Endothelial cell of umbilical vein (primary cell): ENCODE data around the gene CFLAR. TPM values are rescaled to one million over a fixed set of nuclear protein-coding genes. Genes with fewer than 3 reads are reported as not detected.
A peak's percentile ranks its signal among the peaks of the same experiment; 100 is the strongest.

Experiments used
- BruUV-seq: library from RNA; stranded (reverse); fragments of 400-500 nt; replicated peaks from 2 replicates; lab custom pipeline; 2021; lab: Mats Ljungman, UMichigan
- CTCF ChIA-PET: fragments of 300-600, 350-600 bp; sonication (Branson Sonifier 250); formaldehyde crosslinking; loops from one replicate; lab custom pipeline; 2021; ENCODE audit warnings: antibody characterized with exemption, inconsistent platforms; lab: Charles Lee
- POLR2A ChIA-PET: fragments of 300-600, 350-600 bp; sonication (Branson Sonifier 250); formaldehyde crosslinking; loops from one replicate; lab custom pipeline; 2021; ENCODE audit warnings: antibody characterized with exemption, inconsistent platforms; lab: Charles Lee
- DNase-seq: peaks from one replicate; pipeline ENCODE4 v3.0.0-alpha.2; 2011; ENCODE audit warnings: low read depth, low spot score
- FAIRE-seq: peaks from 2 replicates; lab custom pipeline; 2011; peaks lifted over from hg19 to GRCh38; lab: Jason Lieb, UNC
- H2AFZ ChIP-seq: 2 replicates; pipeline ENCODE4 v1.6.0; 2012; ENCODE audit warnings: low read depth, low read length, control low read depth, inconsistent platforms
- H3K27ac ChIP-seq: 2 replicates; pipeline ENCODE4 v1.5.1; 2011; ENCODE audit warnings: low read depth, mild to moderate bottlenecking, control low read depth, low read length, moderate library complexity; ENCODE audit not compliant: insufficient read depth
- H3K27me3 ChIP-seq, 2 experiments: 2 replicates each; pipeline versions ENCODE4 v1.6.0 to v1.6.1; 2011; ENCODE audit warnings: low read length in 2 of 2, mixed read lengths in 1 of 2; ENCODE audit not compliant: control insufficient read depth in 2 of 2, insufficient read depth in 2 of 2
- H3K36me3 ChIP-seq, 2 experiments: 2 replicates in 1 of 2; 3 replicates in 1 of 2; pipeline ENCODE4 v1.5.1; 2011; ENCODE audit warnings: low read length in 2 of 2, mild to moderate bottlenecking in 1 of 2, moderate library complexity in 1 of 2; ENCODE audit not compliant: control insufficient read depth in 2 of 2, insufficient read depth in 2 of 2; ENCODE audit errors: extremely low read depth in 1 of 2
- H3K4me1 ChIP-seq: 3 replicates; pipeline ENCODE4 v1.5.1; 2011; ENCODE audit warnings: mild to moderate bottlenecking, low read length; ENCODE audit not compliant: control insufficient read depth, insufficient read depth; ENCODE audit errors: extremely low read depth
- H3K4me2 ChIP-seq: 2 replicates; pipeline ENCODE4 v1.6.1; 2011; ENCODE audit warnings: low read length, control low read depth, mixed read lengths; ENCODE audit not compliant: insufficient read depth
- H3K4me3 ChIP-seq, 3 experiments: fragments of 200-600 bp in 1 of 3; sonication (generic), shearing (Covaris generic) in 1 of 3; replicated peaks in 1 of 3; 2 replicates each; pipeline ENCODE4 v1.5.1; 2011 to 2016; ENCODE audit warnings: control low read depth in 3 of 3, low read length in 3 of 3, mild to moderate bottlenecking in 2 of 3, inconsistent platforms in 1 of 3, low read depth in 1 of 3, moderate library complexity in 1 of 3; ENCODE audit not compliant: insufficient read depth in 1 of 3
- H3K79me2 ChIP-seq: 2 replicates; pipeline ENCODE4 v1.6.0; 2012; ENCODE audit warnings: low read length, inconsistent platforms; ENCODE audit not compliant: control insufficient read depth, insufficient read depth
- H3K9ac ChIP-seq: replicated peaks from 2 replicates; pipeline ENCODE3; 2011; ENCODE audit warnings: low read length, control low read depth; ENCODE audit not compliant: insufficient read depth; ENCODE audit errors: extremely low read depth
- H3K9me1 ChIP-seq: replicated peaks from 3 replicates; pipeline ENCODE4 v1.6.0; 2011; ENCODE audit warnings: mild to moderate bottlenecking, low read length; ENCODE audit not compliant: control insufficient read depth, insufficient read depth; ENCODE audit errors: extremely low read depth
- H3K9me3 ChIP-seq: replicated peaks from 2 replicates; pipeline ENCODE4 v1.5.1; 2012; ENCODE audit warnings: low read length, inconsistent platforms; ENCODE audit not compliant: control insufficient read depth, insufficient read depth
- H4K20me1 ChIP-seq: replicated peaks from 2 replicates; pipeline ENCODE3; 2011; ENCODE audit warnings: mild to moderate bottlenecking, low read length; ENCODE audit not compliant: control insufficient read depth, insufficient read depth; ENCODE audit errors: extremely low read depth
- CTCF ChIP-seq, 2 donors: IDR thresholded peaks; 1 replicate in 1 of 2; 2 replicates in 1 of 2; pipeline ENCODE4 v1.5.1; 2011; ENCODE audit warnings: low read length in 2 of 2, mild to moderate bottlenecking in 2 of 2, moderate library complexity in 2 of 2, control low read depth in 1 of 2, inconsistent platforms in 1 of 2, low read depth in 1 of 2; ENCODE audit not compliant: insufficient read depth in 1 of 2; ENCODE audit errors: extremely low read depth in 1 of 2
- EZH2 ChIP-seq: IDR thresholded peaks from 2 replicates; pipeline ENCODE4 v1.6.1; 2012; ENCODE audit warnings: borderline replicate concordance, low read depth, mild to moderate bottlenecking, moderate library complexity, low read length, inconsistent platforms; ENCODE audit not compliant: severe bottlenecking
- FOS ChIP-seq: IDR thresholded peaks from 2 replicates; pipeline ENCODE4 v1.6.1; 2011; ENCODE audit warnings: mild to moderate bottlenecking, low read length, moderate library complexity, borderline replicate concordance; ENCODE audit not compliant: insufficient read depth
- GATA2 ChIP-seq: IDR thresholded peaks from 2 replicates; pipeline ENCODE4 v1.7.0; 2011; ENCODE audit warnings: low read depth, mild to moderate bottlenecking, moderate library complexity, mixed read lengths, low read length; ENCODE audit not compliant: insufficient read length, insufficient read depth
- JUN ChIP-seq: IDR thresholded peaks from 2 replicates; pipeline ENCODE4 v1.6.1; 2011; ENCODE audit warnings: borderline replicate concordance, low read depth; ENCODE audit not compliant: insufficient read length, insufficient read depth
- MAX ChIP-seq: IDR thresholded peaks from 2 replicates; pipeline ENCODE4 v1.6.1; 2011; ENCODE audit not compliant: insufficient read depth, insufficient read length
- MYC ChIP-seq: IDR thresholded peaks from one replicate; pipeline ENCODE4 v1.6.1; 2011; ENCODE audit warnings: mild to moderate bottlenecking, low read depth, low read length
- POLR2A ChIP-seq: IDR thresholded peaks from 2 replicates; pipeline ENCODE4 v1.6.1; 2012; ENCODE audit warnings: low read depth, mild to moderate bottlenecking, control low read depth, low read length
- POLR2AphosphoS5 ChIP-seq: IDR thresholded peaks from 2 replicates; pipeline ENCODE4 v1.6.1; 2012; ENCODE audit warnings: low read depth, mild to moderate bottlenecking, control low read depth, low read length, moderate library complexity; ENCODE audit not compliant: insufficient read depth
- dilution Hi-C: fragments of 300-500 bp; cut with MboI; formaldehyde crosslinking; loops from one replicate; pipeline ENCODE4 v1.15.0; 2019; ENCODE audit warnings: low sequenced_read_pairs; ENCODE audit not compliant: extremely low pct_ligation_motif_present
- intact Hi-C: fragments of 100-400 bp; cut with micrococcal nuclease; formaldehyde crosslinking; loops from one replicate; pipeline ENCODE4 v1.10.0; 2022
- polyA plus RNA-seq, 4 experiments: library from polyadenylated mRNA; depleted of rRNA in 3 of 4; stranded (reverse) in 3 of 4; unstranded in 1 of 4; fragments of >200 nt; gene quantifications; 2 replicates each; pipeline versions ENCODE4 v1.2.1 to v1.2.3, GENCODE V29; 2011 to 2012; ENCODE audit warnings: missing spikeins in 1 of 4
- total RNA-seq: library from RNA; stranded (reverse); gene quantifications from 2 replicates; pipeline ENCODE4 v1.2.3, GENCODE V29; 2021

The CFLAR gene
- total and polyA plus RNA-seq, 2 donors (not counting 3 experiments of a cell fraction or from before 2014, with no cell fraction given) = 104 to 260 TPM

- TF ChIP-seq MYC (no peak), FOS (no peak), JUN (no peak), CTCF (IDR thresholded peaks at IDR 0.05; ENCODE audit: extremely low read depth in 1 of 2, insufficient read depth in 1 of 2, low read depth in 1 of 2, low read length in 2 of 2) (peak; percentile 32 to 41), MAX (no peak), POLR2AphosphoS5 (peak; percentile 7), POLR2A (peak; percentile 58), GATA2 (peak; percentile 25), EZH2 (no peak)
- Histone ChIP-seq H3K4me1 (peaks cover 55% of the 10 kb centered on the region), H2AFZ (no peak overlapping the region), H3K4me3 (peak overlapping the region; percentile 19 to 99 (median 77)), H3K36me3 (peaks cover 0 to 5% of the 10 kb centered on the region in 2 experiments), H3K9me1 (no peaks in the 10 kb centered on the region), H3K79me2 (peaks cover 44% of the 10 kb centered on the region), H3K27me3 (no peaks in the 10 kb centered on the region), H4K20me1 (no peaks in the 10 kb centered on the region), H3K9me3 (no peaks in the 10 kb centered on the region), H3K4me2 (peak overlapping the region; percentile 99), H3K9ac (peak overlapping the region; percentile 95), H3K27ac (peak overlapping the region; percentile 88)
- peak; percentile 69 for FAIRE-seq
- intact Hi-C loops = loop anchor here (1.0 to 5.0 kb wide), 2 partner anchors 46 to 405 kb away; partner anchors contain the start of gene HYCC2
- ChIA-PET CTCF (interaction anchor here (0.9 to 5.4 kb wide), 19 partner anchors 9 to 215 kb away, joined by 3 to 140 read pairs (median 6); partner anchors contain the start of genes CASP10 and ORC2), POLR2A (interaction anchor here (0.7 to 2.3 kb wide), 7 partner anchors 13 to 46 kb away, joined by 4 to 11 read pairs (median 5); no protein-coding TSS in a partner anchor)
- dilution Hi-C loops = no loop called here
- DNase-seq = peak; percentile 94
- no TSS peak for BruUV-seq
Measured at GRCh38 chr2:201116959-201117734, 1.2 kb downstream of the CFLAR start.
